Left ventricle myocardium inferior (tissue), 1 donor: ENCODE measurements around the gene BSDC1. TPM values are rescaled to one million over a fixed set of nuclear protein-coding genes. Genes with fewer than 3 reads are reported as not detected.
A peak's percentile ranks its signal among the peaks of the same experiment; 100 is the strongest.
"Not testable (repeated sequence)": the region's sequence is repeated elsewhere in the genome, so short reads cannot be mapped to it uniquely, and the experiment has no call there.

Experiments
- DNase-seq: peaks from one replicate; pipeline ENCODE4 v3.0.0-alpha.2; 2020
- H3K27ac ChIP-seq: fragments of 200-600 bp; replicated peaks from 2 replicates; pipeline ENCODE4 v1.8.0; 2021
- H3K27me3 ChIP-seq: fragments of 200-600 bp; 2 replicates; pipeline ENCODE4 v1.8.0; 2021; ENCODE audit warnings: low read depth
- H3K36me3 ChIP-seq: fragments of 200-600 bp; 2 replicates; pipeline ENCODE4 v1.8.0; 2021
- H3K4me1 ChIP-seq: fragments of 200-600 bp; 2 replicates; pipeline ENCODE4 v1.8.0; 2021
- H3K4me3 ChIP-seq: fragments of 200-600 bp; 2 replicates; pipeline ENCODE4 v1.8.0; 2021; ENCODE audit warnings: mild to moderate bottlenecking, moderate library complexity
- H3K9me3 ChIP-seq: fragments of 200-600 bp; replicated peaks from 2 replicates; pipeline ENCODE4 v1.8.0; 2021
- intact Hi-C: fragments of 100-400 bp; cut with micrococcal nuclease; formaldehyde crosslinking; loops from one replicate; pipeline ENCODE4 v1.11.0; 2022
- long read RNA-seq: library from polyadenylated mRNA; unstranded; transcript quantifications from one replicate; pipeline ENCODE4 v2.0.0, GENCODE V29; 2021
- total RNA-seq: library from RNA; stranded (reverse); fragmentation: NEBNext Ultra II Directional; extraction: Animal tissue kit (Norgen Biotek cat#: 25700); gene quantifications from one replicate; pipeline ENCODE4 v1.2.1, GENCODE V29; 2021
- TF ChIP-seq, protein P1 (sequence below): fragments of 200-600 bp; IDR thresholded peaks from 2 replicates; pipeline ENCODE4 v1.8.0; 2021; ENCODE audit warnings: antibody characterized with exemption, mild to moderate bottlenecking, borderline replicate concordance
- donor health status: DM: no; HTN: yes; CAD: no; lungs with severe emphysema.

The BSDC1 gene, protein sequence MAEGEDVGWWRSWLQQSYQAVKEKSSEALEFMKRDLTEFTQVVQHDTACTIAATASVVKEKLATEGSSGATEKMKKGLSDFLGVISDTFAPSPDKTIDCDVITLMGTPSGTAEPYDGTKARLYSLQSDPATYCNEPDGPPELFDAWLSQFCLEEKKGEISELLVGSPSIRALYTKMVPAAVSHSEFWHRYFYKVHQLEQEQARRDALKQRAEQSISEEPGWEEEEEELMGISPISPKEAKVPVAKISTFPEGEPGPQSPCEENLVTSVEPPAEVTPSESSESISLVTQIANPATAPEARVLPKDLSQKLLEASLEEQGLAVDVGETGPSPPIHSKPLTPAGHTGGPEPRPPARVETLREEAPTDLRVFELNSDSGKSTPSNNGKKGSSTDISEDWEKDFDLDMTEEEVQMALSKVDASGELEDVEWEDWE
- total RNA-seq, result 44.9 TPM
- long read RNA-seq, transcript BSDC1-206 (11 exons, 2,846 nt), result major isoform, 44 of 99 reads
- long read RNA-seq, transcript BSDC1-205 (11 exons, 1,505 nt), result minor isoform, 9 of 99 reads
- long read RNA-seq, transcript BSDC1-204 (12 exons, 2,925 nt), result minor isoform, 7 of 99 reads
- long read RNA-seq, partial matches to known transcripts, result 27 of 99 reads
- long read RNA-seq, other reads (novel, unspliced or antisense), result 11 of 99 reads

DNA sequence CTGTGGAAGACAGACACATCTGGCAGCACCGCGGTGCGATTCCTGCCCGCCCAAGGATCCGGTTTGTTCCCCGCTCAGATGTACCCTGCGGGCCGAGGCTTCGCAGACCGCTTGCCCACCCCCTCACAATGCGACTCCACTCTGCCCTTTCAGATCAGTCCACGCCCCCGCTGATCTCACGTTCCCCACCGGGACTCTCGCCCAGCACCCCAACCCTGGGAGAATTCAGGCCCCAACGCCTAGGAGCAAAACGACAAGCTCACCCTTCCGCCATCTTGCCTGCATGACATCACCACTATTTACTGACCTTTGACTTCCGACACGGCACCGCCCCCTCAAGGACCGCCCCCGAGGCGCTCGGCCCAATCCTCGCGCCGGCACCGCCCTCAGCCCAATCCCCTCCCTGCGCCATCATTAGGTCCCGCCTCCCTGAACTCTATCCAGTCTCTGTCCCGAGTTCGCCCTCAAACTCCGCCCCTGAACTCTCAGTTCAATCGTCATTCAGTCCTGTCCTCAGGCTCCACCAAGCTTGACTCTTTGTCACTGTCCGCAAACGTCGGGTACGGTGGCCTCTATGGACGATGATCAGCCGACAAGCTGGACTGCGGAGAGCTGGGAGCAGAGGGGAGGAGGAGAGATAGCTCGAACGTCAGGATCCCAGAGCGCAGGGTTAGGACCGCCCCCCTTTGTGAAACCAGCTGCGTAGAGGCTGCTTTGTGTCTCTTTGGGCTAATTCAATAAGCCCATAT lies at the start of gene BSDC1:
TSS of gene BSDC1 (minus strand) at position 301 of the 749 bp plus-strand sequence. CDS start at position 274, 27 bp downstream.
- Histone ChIP-seq H3K36me3 (peaks cover 39% of the 10 kb centered on the region), H3K27ac (peak within 1 kb of the TSS; percentile 97), H3K27me3 (no peaks in the 10 kb centered on the region), H3K9me3 (no peaks in the 10 kb centered on the region), H3K4me1 (peaks cover 61% of the 10 kb centered on the region), H3K4me3 (peak within 1 kb of the TSS; percentile 81)
- TF ChIP-seq, protein P1, sequence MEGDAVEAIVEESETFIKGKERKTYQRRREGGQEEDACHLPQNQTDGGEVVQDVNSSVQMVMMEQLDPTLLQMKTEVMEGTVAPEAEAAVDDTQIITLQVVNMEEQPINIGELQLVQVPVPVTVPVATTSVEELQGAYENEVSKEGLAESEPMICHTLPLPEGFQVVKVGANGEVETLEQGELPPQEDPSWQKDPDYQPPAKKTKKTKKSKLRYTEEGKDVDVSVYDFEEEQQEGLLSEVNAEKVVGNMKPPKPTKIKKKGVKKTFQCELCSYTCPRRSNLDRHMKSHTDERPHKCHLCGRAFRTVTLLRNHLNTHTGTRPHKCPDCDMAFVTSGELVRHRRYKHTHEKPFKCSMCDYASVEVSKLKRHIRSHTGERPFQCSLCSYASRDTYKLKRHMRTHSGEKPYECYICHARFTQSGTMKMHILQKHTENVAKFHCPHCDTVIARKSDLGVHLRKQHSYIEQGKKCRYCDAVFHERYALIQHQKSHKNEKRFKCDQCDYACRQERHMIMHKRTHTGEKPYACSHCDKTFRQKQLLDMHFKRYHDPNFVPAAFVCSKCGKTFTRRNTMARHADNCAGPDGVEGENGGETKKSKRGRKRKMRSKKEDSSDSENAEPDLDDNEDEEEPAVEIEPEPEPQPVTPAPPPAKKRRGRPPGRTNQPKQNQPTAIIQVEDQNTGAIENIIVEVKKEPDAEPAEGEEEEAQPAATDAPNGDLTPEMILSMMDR, result no peak
- intact Hi-C loops, result no loop called here
- peak; percentile 98 for DNase-seq

DNA sequence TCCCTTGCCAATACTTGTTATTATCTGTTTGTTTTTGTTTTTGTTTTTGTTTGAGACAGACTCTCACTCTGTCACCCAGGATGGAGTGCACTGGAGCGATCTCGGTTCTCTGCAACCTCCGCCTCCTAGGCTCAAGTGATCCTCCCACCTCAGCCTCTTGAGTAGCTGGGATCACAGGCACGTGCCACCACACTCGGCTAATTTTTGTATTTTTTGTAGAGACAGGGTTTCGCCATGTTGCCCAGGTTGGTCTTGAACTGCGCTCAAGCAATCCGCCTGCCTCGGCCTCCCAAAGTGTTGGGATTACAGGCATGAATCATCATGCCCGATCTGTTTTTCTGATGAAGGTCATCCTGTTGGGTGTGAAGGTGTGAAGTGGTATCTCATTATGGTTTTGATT lies 47.2 kb upstream of the BSDC1 start:
- H3K4me3 ChIP-seq, H3K4me1 ChIP-seq, H3K27ac ChIP-seq, DNase-seq, intact Hi-C loops, H3K36me3 ChIP-seq, H3K9me3 ChIP-seq: not testable (repeated sequence)
- H3K27me3 ChIP-seq, result peaks cover 46% of the 10 kb centered on the region

DNA sequence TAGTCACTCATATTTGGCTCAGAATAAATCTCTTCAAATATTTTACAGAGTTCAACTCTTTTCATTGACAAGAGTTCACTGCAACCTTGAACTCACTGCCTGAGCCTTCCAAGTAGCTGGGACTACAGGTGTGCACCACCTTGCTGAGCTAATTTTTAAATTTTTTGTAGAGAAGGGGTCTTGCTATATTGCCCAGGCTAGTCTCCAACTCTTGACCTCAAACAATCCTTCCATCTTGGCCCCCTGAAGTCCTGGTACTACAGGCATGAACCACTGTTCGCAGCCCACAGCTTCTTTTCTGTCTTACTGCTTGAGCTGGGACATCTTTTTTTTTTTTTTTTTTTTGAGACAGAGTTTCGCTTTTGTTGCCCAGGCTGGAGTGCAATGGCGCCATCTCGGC lies 44.5 kb upstream of the BSDC1 start:
- H3K4me3 ChIP-seq, intact Hi-C loops, H3K4me1 ChIP-seq: not testable (repeated sequence)

DNA sequence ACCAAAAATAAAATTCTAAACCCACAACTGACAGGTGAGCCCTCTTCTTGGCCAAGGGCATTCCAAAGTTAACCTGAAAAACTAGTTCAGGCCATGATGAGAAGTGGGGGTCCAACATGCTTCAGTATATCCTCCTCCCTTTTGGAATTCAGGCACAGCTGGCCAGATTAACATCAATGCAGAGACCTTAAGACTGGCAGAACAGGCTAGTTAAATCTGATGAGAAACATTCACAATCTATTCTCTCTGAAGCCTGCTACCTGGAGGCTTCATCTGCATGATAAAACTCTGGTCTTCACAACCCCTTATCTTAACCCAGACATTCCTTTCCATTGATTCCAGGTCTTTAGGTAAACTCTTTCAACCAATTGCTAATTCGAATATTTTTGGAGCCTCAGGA lies 43.9 kb upstream of the BSDC1 start:
- H3K27ac ChIP-seq, result no peak overlapping the region
- TF ChIP-seq, protein P1, result no peak
- H3K36me3 ChIP-seq, result no peaks in the 10 kb centered on the region
- DNase-seq, result no peak
- H3K9me3 ChIP-seq, result no peaks in the 10 kb centered on the region
- intact Hi-C loops, result no loop called here
- H3K27me3 ChIP-seq, result peaks cover 46% of the 10 kb centered on the region
- H3K4me1 ChIP-seq, result no peaks in the 10 kb centered on the region
- no peak overlapping the region for H3K4me3 ChIP-seq

More for the DNA sequence above, 44.5 kb upstream of the BSDC1 start:
- H3K36me3 ChIP-seq, H3K9me3 ChIP-seq, DNase-seq, H3K27ac ChIP-seq: not testable (repeated sequence)
- H3K27me3 ChIP-seq, result peaks cover 46% of the 10 kb centered on the region

DNA sequence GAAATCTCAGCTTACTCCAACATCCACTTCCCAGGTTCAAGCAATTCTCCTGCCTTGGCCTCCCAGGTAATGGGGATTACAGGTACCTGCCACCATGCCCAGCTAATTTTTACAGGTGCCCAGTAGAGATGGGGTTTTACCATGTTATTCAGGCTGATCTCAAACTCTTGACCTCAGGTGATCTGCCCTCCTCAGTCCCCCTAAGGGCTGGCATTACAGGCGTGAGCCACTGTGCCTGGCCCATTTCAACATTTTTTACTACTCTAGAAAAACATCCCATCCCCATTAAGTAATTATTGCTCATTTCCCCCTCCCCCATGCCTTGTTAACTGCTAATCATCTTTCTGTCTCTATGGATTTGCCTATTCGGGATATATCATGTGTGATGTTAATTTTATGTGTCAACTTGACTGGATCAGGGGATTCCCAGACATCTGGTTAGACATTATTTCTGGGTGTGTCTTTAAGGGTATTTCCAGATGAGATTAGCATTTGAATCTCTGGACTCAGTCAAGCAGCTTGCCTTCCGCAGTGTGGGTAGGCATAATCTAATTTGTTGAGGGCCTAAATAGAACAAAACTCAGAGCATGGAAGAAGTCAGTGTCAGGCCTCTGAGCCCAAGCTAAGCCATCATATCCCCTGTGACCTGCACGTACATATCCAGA lies 37.6 kb upstream of the BSDC1 start:
- Histone ChIP-seq H3K36me3 (no peaks in the 10 kb centered on the region), H3K4me1 (peaks cover 1% of the 10 kb centered on the region), H3K9me3 (no peaks in the 10 kb centered on the region), H3K27me3 (peaks cover 14% of the 10 kb centered on the region), H3K27ac (no peak overlapping the region), H3K4me3 (no peak overlapping the region)
- DNase-seq, result no peak
- intact Hi-C loops, result no loop called here
- TF ChIP-seq, protein P1, result no peak

DNA sequence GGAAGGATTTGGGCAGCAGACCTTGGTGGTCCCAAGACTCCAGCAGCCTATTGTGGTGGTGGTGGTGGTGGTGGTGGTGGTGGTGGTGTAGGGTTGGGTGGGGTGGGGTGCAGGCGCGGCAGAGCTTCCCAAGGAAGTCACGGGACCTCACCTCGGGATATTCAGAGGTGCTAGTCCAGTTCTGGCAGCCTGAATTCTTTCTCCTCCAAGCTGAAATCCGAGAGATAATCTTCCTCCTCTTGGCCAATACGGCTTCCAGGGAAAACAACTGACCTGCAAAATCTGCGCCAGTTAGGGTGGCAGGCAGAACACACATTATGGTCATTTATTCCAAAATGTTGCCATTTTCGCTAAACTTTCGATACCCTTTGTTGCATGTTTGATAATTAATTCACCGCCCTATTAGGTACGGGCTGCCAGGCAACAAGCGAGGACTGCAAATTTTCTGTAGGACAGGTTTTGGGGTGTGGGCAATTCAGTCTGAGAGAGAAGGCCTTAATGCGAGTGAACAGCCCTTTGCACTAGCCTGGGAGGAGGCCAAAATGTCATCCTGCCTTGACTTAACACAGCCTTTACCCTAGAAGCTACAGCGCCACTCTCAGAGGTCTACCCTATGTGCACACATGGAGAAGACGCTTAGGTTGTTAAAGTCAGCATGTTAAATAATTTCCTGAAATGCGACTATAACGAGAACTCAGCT lies 33.2 kb upstream of the BSDC1 start:
- TF ChIP-seq, protein P1, result no peak
- no peak for DNase-seq
- no peak overlapping the region for H3K27ac ChIP-seq
- no peaks in the 10 kb centered on the region for H3K9me3 ChIP-seq
- no peaks in the 10 kb centered on the region for H3K36me3 ChIP-seq
- intact Hi-C loops, result no loop called here
- H3K4me3 ChIP-seq, result peak overlapping the region; percentile 59
- H3K4me1 ChIP-seq, result peaks cover 9% of the 10 kb centered on the region
- H3K27me3 ChIP-seq, result peaks cover 55% of the 10 kb centered on the region
